Measurements from ENCODE around the gene COL18A1.
A peak's percentile ranks its signal among the peaks of the same experiment; 100 is the strongest.

The COL18A1 gene

GRCh38 chr21:45544449-45545235 is 139.7 kb downstream of the COL18A1 start:
- Histone ChIP-seq H3K9ac (ENCODE audit: low read depth, low read length) (0 out of 2 replicates have a peak overlapping the region, but pooled peaks have one; percentile 16), H3K4me1 (ENCODE audit: insufficient read depth, low read length) (peaks cover 33% of the 10 kb centered on the region), H4K20me1 (ENCODE audit: insufficient read depth, low read length) (peaks cover 20% of the 10 kb centered on the region), H3K27ac (ENCODE audit: low read length) (no peak overlapping the region), H3K27me3 (ENCODE audit: insufficient read depth, low read length, poor library complexity) (no peaks in the 10 kb centered on the region), H3K79me2 (ENCODE audit: insufficient read depth, low read length) (peaks cover 22% of the 10 kb centered on the region), H3K4me2 (ENCODE audit: insufficient read depth, low read length) (no peak overlapping the region), H3K4me3 (ENCODE audit: low read depth in 1 of 2, low read length in 2 of 2) (no peak overlapping the region), H2AFZ (ENCODE audit: low read depth, low read length) (no peak overlapping the region), H3K9me3 (ENCODE audit: insufficient read depth, low read length, severe bottlenecking) (no peaks in the 10 kb centered on the region), H3K36me3 (ENCODE audit: insufficient read depth, low read length) (peaks cover 20% of the 10 kb centered on the region)
- TF ChIP-seq EZH2 (IDR thresholded peaks at IDR 0.05; ENCODE audit: borderline replicate concordance, low read depth, low read length, severe bottlenecking) (no peak), CTCF (IDR thresholded peaks at IDR 0.05; ENCODE audit: borderline replicate concordance, extremely low read depth, low read length, poor library complexity, severe bottlenecking) (no peak)
- no peak for ATAC-seq (ENCODE audit: insufficient read depth, low read depth)
- no peak for DNase-seq

DNA sequence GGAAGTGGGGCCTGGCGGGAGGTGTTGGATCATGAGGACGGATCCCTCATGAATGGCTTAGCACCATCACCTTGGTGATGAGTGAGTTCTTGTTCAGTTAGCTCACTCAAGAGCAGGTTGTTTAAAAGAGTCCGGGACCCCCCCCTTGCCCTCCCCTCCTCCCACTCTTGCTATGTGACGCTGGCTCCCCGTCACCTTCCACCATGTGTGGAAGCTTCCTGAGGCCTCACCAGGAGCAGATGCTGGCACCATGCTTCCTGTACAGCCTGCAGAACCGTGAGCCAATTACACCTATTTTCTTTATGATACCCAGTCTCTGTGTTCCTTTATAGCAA is 140.2 kb downstream of the COL18A1 start:
- no peak for ATAC-seq (ENCODE audit: insufficient read depth, low read depth)
- H3K4me1 ChIP-seq (ENCODE audit: insufficient read depth, low read length) = peaks cover 33% of the 10 kb centered on the region
- H4K20me1 ChIP-seq (ENCODE audit: insufficient read depth, low read length) = peaks cover 15% of the 10 kb centered on the region
- H2AFZ ChIP-seq (ENCODE audit: low read depth, low read length) = no peak overlapping the region
- H3K36me3 ChIP-seq (ENCODE audit: insufficient read depth, low read length) = peaks cover 15% of the 10 kb centered on the region; the same call in 1 of the 2 replicates
- TF ChIP-seq CTCF (IDR thresholded peaks at IDR 0.05; ENCODE audit: borderline replicate concordance, extremely low read depth, low read length, poor library complexity, severe bottlenecking) (no peak), EZH2 (IDR thresholded peaks at IDR 0.05; ENCODE audit: borderline replicate concordance, low read depth, low read length, severe bottlenecking) (no peak)
- H3K79me2 ChIP-seq (ENCODE audit: insufficient read depth, low read length) = peaks cover 16% of the 10 kb centered on the region
- H3K4me2 ChIP-seq (ENCODE audit: insufficient read depth, low read length) = no peak overlapping the region
- no peak overlapping the region for H3K4me3 ChIP-seq (ENCODE audit: low read depth in 1 of 2, low read length in 2 of 2)
- H3K9ac ChIP-seq (ENCODE audit: low read depth, low read length) = no peak overlapping the region
- H3K9me3 ChIP-seq (ENCODE audit: insufficient read depth, low read length, severe bottlenecking) = no peaks in the 10 kb centered on the region
- no peaks in the 10 kb centered on the region for H3K27me3 ChIP-seq (ENCODE audit: insufficient read depth, low read length, poor library complexity)
- H3K27ac ChIP-seq (ENCODE audit: low read length) = no peak overlapping the region
- DNase-seq = no peak

DNA sequence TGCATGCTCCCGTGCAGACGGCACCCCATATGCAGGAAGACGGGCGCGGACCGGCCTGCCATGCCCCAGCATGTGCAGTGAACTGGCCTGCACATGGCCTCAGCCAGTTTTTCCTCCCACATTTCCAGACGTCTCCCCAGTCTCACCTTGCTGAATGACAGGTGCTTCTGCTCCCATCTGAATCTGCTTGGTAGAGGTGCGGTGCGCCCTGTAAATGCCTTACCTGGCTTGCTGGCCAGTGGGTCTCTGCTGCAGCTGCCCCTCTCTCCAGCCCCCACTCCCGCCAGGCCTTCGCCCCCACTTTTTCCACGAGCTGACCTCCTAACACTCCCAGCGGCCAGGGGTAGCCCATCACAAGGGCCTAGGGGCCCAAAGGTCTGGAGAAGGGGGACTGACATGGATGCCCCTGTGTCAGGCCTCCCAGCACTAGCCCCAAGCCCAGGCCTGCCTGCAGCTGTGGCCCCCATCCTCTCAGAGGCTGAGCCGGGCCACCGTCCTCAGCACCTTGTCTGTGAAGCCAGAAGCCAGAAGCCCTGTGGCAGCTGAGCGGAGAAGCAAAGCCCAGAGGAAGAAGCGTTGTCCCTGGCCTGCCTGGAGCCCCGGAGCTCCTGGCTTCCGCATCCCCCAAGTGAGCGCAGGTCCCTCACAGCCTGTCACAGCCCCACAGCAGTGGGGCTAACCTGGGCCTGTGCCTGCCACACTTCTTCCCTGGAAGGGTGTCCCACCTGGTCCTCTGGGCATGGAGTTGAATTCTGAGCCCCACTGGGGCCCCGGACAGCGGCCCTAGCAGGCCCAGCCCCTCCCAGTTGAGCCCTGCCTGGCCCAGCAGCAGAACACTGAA is 140.9 kb downstream of the COL18A1 start:
- H2AFZ ChIP-seq (ENCODE audit: low read depth, low read length) = no peak overlapping the region
- no peak overlapping the region for H3K9ac ChIP-seq (ENCODE audit: low read depth, low read length)
- H3K36me3 ChIP-seq (ENCODE audit: insufficient read depth, low read length) = peaks cover 8% of the 10 kb centered on the region; the same call in 1 of the 2 replicates
- H3K27me3 ChIP-seq (ENCODE audit: insufficient read depth, low read length, poor library complexity) = no peaks in the 10 kb centered on the region
- H3K9me3 ChIP-seq (ENCODE audit: insufficient read depth, low read length, severe bottlenecking) = no peaks in the 10 kb centered on the region
- H3K4me3 ChIP-seq (ENCODE audit: low read depth in 1 of 2, low read length in 2 of 2) = no peak overlapping the region
- H3K79me2 ChIP-seq (ENCODE audit: insufficient read depth, low read length) = peaks cover 9% of the 10 kb centered on the region
- H4K20me1 ChIP-seq (ENCODE audit: insufficient read depth, low read length) = peaks cover 8% of the 10 kb centered on the region
- TF ChIP-seq CTCF (IDR thresholded peaks at IDR 0.05; ENCODE audit: borderline replicate concordance, extremely low read depth, low read length, poor library complexity, severe bottlenecking) = no peak
- no peak for TF ChIP-seq EZH2 (IDR thresholded peaks at IDR 0.05; ENCODE audit: borderline replicate concordance, low read depth, low read length, severe bottlenecking)
- no peak overlapping the region for H3K27ac ChIP-seq (ENCODE audit: low read length)
- no peak for ATAC-seq (ENCODE audit: insufficient read depth, low read depth)
- DNase-seq = no peak
- H3K4me2 ChIP-seq (ENCODE audit: insufficient read depth, low read length) = no peak overlapping the region
- peaks cover 33% of the 10 kb centered on the region for H3K4me1 ChIP-seq (ENCODE audit: insufficient read depth, low read length)
